ENCODE results near the gene MAP6.

GRCh38 chr11:75615751-75616150 lies 53.1 kb downstream of the MAP6 start:
- TF ChIP-seq, protein P1, sequence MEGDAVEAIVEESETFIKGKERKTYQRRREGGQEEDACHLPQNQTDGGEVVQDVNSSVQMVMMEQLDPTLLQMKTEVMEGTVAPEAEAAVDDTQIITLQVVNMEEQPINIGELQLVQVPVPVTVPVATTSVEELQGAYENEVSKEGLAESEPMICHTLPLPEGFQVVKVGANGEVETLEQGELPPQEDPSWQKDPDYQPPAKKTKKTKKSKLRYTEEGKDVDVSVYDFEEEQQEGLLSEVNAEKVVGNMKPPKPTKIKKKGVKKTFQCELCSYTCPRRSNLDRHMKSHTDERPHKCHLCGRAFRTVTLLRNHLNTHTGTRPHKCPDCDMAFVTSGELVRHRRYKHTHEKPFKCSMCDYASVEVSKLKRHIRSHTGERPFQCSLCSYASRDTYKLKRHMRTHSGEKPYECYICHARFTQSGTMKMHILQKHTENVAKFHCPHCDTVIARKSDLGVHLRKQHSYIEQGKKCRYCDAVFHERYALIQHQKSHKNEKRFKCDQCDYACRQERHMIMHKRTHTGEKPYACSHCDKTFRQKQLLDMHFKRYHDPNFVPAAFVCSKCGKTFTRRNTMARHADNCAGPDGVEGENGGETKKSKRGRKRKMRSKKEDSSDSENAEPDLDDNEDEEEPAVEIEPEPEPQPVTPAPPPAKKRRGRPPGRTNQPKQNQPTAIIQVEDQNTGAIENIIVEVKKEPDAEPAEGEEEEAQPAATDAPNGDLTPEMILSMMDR (IDR thresholded peaks at IDR 0.05): no peak
- no peak for TF ChIP-seq POLR2A (IDR thresholded peaks at IDR 0.05)

All from Peyer's patch (tissue), 4 donors.